ENCODE results near the gene LOXL4.
A peak's percentile ranks its signal among the peaks of the same experiment; 100 is the strongest.

The LOXL4 gene

DNA sequence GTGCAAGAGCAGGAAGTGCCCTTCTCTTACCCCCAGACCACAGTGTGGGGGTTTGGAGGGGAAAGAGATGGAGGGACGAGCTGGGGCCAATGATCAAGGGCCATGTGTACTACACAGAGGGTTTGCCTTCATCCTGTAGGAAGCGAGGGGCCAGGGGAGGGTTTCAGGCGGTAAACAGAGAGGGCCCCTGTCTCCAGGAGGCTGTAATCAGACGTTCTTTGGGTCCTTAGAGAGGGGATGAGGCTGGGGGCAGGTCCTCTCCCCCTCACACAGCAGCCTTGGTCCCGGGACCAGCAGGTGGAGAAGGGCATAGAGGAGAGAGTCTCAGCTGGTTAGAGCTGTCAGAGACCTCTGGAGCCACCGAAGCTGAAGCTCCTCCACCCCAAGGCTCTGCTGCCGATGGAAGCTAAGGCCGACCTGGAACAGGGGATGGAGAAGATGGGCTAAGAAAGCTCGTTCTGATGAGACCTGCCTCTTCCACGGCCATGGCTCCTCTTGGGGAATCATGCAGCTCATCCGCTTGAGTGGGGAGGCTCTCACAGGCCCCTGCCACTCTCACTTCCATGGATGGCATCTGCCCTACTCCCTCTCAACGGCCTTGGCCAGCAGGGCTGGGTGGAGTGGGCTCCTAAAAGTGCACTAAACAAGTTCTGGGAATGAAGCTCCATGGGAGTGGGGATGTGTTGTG lies 3.5 kb downstream of the LOXL4 start:
- no peak for DNase-seq (ENCODE audit: low spot score)

DNA sequence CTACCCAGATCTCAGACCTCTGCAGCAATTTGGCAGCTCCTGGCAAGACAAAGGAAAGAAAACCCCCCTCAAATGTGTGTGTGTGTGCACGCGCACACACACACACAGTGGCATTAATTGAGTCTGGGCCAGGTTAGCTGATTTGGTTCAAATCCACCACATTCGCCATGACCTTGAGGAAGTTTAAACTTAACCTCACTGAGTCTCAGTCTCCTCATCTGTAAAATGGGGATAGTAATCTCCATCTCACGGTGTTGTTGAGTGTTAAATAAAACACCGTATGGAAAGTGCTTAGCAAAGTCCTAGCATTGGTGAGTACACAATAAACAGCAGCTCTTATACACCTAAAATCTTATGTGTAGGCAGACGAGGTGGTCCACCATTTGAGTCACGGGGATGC lies 4.9 kb downstream of the LOXL4 start:
- no peak for DNase-seq (ENCODE audit: low spot score)

DNA sequence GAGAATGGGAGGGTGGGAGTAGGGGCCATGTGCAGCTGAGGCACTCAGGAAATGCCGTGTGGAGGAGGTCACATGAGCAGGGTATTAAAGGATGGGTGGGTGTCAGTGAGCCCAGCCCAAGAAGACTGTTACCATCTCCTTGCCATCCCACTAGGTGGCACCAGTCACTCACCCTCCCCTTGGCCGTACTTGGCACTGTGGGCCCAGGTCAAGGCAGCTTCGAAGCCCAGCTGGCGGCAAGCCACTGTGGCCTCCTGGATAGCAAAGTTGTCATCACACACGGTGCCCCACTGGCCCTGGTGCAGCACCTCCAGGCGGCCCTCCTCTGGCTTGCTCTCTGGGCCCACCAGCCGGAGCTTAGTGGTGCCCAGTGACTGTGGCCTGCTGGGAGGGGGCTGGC lies 5.4 kb downstream of the LOXL4 start:
- peak; percentile 30 for DNase-seq (ENCODE audit: low spot score)

DNA sequence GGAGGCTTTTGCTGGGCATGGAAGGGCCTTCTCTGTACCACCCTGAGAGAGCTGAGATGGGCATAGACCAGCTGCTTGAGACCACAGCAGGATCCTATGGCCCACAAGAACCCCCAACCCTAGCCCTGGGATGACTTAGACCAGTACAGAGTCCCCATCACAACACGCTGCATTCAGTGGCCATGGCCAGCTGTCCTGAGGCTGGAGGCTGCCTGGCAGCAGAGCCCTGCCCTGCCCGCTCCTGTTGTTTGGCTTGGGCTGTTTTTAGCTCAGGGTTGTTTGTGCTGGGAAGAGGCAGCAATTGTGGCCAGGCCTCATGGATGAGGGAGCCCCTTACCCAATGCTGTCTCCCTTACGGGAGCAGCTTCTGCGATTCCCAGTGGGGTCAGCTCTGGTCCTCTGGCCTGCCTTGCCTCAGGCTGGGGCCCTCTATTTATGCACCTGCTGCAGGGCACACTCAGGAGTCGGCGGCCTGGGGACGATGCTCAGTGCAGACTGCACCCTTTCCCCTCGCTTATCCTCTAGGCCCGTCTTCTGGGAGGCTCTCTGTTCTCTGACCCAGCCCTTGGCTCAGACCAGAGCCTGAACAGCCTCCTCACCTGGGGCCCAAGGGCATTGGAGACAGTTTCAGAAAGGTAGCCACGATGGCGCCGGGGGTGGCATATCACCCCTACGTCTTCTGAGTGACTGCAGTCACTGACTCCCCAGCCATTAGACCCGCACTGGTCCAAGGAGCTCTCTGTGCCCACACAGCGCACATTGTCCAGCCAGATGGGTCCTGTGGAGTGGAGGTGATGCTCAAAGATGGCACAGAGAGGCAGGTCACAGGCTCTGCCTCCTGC lies 6.3 kb downstream of the LOXL4 start:
- no peak for DNase-seq (ENCODE audit: low spot score)

DNA sequence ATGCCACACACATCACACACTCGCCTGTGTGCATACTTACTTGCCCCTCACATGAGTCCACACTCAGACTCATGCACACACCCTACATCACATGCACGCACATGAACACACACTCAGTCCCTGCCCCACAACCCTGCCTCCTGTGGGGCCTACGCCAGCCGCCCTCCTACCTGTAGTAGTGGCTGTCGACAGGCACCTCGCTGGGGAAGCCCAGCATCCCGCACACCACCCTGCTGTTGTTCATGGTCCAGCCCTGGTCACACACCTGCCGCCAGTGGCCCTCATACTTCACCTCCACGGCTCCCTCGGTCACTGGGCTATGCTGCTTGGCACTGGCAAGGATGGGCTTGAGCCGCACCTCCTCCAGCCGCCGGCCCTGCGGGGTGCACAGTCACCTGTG lies 7.2 kb downstream of the LOXL4 start:
- no peak for DNase-seq (ENCODE audit: low spot score)

DNA sequence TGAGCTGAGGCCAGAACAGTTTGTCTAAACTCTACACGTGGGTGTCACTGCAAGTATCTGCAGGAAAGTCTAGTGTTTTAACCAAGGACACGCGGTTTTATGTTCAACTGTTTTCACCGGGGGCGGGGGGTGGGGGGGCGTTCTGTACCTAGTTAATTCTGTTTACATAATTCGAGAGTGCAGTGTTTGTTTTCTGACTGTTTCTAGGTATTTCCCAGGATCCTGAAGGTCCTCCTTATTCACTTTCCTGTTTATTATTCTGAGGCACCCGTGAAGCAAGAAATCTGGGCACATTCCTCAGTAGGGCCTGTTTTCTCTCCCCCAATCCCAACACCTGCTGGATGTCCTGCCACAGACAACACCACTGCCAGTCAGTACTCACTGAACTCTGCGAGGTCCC lies 7.6 kb downstream of the LOXL4 start:
- DNase-seq (ENCODE audit: low spot score), result no peak

DNA sequence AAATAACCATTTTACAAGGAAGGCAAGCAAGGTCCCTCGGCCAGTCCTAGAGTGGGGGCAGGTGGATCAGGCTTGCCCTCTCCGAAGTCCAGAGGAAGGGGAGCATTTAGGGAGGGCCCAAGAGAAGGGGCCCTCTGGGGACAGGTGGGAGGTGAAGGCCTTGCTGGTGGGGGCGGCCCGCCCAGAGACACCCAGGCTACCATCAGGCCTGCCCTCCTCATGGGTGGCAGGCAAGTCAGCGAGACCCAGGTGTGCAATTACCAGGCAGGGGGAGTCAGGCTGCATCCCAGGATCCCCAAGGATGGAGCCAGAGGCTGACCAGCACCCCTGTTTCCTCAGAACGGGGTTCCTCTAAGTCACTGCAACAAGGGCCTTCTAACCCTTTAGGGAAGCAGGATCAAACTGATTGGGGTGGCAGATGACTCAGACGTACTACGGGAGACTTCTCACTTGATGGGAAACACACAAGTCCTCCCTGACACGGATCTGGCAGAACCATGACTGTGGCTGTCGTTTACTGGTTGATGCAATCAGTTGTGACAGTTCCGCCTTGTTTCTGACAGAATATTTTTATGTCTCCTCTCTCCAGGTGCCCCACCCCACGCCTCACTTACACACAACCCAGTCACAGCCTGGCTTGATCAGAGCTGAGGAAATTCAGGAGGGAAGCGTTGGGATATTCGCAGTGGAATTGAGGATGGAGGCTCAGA lies 8.2 kb downstream of the LOXL4 start:
- DNase-seq (ENCODE audit: low spot score), result peak; percentile 41

DNA sequence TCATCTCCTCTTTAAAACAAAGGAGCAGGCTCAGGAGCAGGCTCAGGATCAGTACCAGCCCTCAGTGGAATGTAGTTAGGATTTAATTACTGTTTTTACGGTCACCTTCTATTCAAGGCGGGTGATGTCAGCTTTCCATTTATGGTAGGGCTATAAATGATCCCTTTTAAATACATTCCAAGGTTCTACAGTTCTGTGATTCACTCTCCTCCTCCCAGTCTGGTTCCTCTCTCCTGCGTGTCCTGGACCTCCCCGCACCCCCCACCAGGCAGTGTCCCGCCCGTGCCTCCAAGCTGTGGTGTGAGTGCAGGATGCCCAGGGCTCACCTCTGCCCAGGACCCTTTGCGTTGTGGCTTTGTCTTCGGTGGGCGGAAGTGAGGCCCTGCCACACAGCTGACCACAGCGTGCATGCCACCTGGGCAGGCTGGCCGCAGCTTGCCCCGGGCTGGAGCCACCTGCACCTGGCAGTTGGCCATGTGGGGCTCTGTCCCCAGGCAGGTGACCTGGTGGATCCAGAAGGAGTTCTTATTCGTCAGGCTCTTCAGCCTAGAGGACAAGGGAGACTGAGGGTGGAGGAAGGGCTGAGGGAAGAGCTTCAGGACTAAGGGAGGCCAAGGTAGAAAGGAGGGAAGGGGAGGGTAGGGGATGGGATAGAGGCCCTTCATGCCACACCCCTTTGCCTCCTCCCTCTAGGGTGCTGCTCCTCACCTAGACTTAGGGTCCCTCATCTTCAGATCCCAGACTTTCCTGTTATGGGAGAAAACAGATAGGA lies 9.1 kb downstream of the LOXL4 start:
- DNase-seq (ENCODE audit: low spot score), result peak; percentile 71

DNA sequence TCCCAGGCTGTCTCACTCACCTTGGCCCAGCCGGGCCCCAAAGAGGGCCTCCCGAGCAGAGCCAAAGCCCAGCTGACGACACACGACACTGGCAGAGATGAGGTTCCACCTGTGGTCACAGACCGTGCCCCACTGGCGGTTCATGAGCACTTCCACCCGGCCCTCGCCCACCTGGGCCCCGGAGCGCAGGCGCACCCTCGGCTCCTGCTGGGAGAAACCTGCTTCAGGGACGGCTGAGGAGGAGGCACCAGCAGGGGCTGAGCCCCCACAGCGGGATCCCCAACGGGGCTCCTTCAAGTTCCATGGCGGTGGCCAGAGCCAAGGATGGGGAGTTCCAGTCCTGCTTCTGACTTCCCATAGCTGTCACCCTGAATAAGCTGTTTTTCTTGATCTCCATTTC lies 10.0 kb downstream of the LOXL4 start:
- no peak for DNase-seq (ENCODE audit: low spot score)

DNA sequence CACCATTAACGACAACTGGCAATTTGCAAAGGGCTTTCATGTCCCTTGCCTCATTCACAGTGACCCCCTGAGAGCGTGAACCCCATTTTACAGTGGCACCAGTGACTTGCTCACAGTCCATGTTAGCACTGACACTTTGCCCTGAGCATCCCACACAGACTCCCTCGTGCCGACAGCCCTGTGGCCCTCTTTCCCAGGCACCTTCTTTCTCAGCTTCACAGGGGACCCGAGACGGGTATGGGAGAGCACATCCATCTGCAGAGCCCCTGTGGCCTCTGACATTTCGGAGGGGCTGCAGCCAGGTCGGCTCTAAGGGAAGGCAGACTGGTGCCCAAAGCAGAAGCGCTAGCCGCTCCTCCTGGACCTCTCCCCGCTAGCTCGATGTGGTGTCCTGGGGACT lies 10.8 kb downstream of the LOXL4 start:
- DNase-seq (ENCODE audit: low spot score), result no peak

DNA sequence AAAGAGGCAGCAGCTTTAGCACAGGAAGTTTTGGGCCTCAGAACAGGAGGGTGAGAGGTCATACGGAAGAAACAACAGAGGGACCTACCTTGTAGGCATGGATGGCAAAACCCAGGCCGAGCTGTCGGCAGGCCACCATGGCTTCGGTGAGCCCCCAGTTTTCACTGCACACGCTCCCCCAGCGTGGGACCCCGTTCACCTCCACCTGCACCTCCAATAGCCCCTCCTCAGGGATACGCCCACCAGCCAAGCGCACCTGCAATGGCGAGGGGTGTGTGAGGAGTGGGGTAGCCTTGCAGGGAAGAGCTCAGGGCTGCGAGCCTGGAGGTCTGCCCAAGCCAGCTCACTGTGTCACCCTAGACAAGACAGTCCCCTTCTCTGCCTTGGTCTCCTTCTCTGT lies 11.3 kb downstream of the LOXL4 start:
- no peak for DNase-seq (ENCODE audit: low spot score)

DNA sequence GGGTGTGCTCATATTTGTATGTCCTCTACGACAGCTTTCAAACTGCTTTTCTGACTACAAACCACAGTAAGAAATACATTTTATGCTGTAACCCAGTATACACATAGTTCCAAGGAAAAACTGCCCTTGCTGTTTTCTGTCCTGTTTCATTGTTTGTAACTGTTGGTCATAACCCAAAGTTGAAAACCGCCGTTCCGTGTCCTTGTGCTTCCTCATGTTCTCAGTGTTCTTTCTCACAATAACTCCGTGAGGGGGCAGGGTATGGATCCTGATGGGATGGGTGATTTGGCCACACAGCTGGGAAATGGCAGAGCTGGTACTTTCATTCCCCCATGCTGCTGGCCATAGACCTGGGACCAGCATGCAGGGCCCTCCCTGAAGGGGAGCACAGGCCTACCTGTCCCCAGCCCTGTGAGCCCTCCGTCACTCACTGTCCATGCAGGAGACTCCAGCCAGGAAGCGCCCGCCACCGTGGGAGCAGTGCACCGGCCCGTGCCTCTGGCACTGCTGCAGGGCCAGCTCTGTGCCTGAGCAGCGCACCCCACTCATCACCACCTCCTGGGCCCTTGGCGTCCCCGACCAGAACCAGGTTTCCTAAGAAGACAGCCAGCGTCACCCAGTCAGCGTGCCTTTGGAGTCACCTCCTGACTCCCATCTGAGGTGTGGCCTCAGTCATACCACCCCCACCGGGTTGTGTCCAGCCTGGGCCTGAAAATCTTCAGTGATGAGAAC lies 12.7 kb downstream of the LOXL4 start:
- no peak for DNase-seq (ENCODE audit: low spot score)

DNA sequence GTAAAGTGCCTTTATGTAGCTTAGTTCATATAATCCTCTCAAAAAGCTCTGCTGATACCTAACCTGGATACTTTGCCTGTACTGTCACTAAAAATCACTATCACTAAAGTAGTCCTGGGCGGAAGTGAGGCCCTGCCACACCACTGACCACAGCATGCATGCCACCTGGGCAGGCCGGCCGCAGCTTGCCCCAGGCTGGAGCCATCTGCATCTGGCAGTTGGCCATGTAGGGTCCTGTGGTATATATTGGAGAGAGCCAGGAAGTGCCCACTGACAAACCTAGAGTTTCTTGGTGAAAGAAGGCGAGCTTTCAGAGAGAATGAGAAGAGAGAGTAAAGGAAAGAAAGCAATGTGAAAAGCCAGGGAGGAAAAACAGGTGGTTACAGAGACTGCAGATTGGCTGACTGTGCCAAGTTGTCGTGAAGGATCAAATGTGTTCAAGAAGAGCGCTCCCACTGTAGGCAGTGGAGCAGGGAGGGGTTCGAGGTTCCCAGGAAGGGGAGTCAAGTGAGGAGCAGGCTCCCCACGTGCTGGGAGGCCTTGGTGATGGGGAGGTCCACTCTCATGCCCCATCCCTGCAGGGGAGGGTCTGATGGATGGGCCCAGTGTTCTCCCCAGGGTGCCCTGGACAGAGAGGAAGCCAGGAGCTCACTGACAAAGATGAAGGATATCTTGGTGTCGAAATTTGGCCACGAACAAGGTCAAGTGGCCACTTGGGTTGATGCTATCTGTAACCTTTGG lies 13.6 kb downstream of the LOXL4 start:
- DNase-seq (ENCODE audit: low spot score), result no peak

DNA sequence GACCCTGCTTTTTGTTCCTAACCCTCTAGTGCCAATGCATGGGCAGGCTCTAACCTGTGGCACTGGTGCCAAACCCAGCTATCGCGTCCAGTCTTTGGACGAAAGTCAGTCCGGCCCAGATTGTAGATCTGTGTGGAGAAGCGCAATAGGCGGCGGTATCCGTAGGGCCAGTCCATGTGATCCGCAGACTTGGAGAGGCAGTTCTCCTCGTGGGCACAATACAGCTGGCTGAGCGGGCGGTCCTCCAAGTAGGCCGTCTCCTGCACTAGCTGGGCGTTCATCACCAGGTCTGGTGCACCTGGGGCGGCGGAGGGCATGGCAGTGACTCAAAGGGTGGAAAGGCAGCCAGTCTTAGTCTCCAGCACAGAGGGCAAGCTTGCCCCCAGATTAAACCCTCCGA lies 14.5 kb downstream of the LOXL4 start:
- DNase-seq (ENCODE audit: low spot score), result no peak

DNA sequence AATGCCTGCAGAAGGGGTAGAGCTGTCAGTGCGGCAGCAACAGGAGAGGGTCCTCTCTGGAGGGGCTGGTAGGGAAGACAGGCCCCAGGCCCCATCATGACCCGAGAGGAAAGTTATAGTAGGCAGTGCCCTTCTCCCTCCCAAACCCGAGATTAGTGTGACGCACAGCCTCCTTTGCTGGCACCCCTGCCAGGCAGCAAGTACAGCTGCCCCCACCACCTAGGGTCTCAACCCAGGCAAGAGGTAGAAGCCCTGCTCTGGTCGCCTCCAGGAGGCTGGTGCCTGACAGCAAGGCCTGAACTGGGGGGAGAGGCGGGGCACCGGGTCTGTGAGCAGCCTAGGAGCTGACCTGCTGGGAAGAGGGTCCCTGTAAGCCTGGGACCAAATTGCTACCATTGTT lies 15.5 kb downstream of the LOXL4 start:
- no peak for DNase-seq (ENCODE audit: low spot score)

DNA sequence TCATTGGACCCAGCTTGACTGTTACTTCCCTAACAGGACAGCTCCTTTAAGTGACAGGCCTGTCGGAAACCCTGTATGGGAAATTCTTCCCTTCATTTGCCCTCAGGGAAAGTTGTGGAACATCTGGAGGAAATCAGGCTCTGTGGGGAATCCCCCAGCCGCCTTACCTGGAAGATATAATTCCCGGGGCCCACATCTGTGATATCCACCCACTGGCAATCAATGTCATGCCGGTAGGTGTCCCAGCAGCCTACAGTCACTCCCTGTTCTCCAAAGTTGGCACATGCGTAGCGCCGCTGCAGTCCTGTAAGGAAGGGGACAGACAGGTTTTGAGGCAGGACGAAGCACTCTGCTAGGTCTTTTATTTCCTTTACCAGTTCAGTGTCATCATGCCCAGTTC lies 16.6 kb downstream of the LOXL4 start:
- DNase-seq (ENCODE audit: low spot score), result no peak

DNA sequence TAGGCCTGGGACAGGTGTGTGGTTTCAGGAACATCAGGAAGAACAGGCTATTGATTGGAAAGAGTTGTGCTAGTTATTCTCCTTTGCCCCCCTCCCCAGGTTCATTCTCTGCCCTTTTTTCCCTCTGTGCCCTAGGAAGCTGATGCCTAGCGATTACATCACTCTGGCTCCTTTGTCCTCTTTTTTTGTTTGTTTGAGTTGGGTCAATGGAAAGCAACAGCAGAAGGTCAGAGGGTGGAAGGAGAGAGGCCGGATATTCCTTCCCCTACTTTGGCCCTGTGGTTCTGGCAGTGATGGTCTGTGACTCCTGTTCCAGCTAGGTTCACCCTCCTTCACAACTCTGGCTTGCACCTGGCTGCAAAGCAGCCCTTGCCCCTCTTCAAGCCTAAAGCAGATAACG lies 18.9 kb downstream of the LOXL4 start:
- DNase-seq (ENCODE audit: low spot score), result no peak

DNA sequence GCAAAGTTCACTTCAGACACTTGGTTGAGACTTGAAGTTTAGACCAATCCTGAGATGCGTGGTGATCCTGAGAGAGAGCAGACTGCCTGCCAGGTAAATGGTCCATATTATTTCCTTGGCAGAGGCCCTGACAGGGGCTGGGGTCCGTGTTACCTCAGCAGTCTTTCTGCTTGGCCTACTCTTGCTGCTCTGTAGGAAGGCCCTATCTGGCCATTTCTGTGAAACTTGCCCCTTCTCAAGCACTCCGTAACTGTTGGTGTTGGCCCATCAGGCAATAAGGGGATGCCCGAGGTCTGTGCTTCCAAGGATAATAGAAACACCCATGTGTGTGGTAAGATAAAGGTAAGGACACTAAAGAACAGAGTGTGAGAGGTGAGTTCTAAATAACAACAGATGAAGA lies 20.0 kb downstream of the LOXL4 start:
- DNase-seq (ENCODE audit: low spot score), result no peak

DNA sequence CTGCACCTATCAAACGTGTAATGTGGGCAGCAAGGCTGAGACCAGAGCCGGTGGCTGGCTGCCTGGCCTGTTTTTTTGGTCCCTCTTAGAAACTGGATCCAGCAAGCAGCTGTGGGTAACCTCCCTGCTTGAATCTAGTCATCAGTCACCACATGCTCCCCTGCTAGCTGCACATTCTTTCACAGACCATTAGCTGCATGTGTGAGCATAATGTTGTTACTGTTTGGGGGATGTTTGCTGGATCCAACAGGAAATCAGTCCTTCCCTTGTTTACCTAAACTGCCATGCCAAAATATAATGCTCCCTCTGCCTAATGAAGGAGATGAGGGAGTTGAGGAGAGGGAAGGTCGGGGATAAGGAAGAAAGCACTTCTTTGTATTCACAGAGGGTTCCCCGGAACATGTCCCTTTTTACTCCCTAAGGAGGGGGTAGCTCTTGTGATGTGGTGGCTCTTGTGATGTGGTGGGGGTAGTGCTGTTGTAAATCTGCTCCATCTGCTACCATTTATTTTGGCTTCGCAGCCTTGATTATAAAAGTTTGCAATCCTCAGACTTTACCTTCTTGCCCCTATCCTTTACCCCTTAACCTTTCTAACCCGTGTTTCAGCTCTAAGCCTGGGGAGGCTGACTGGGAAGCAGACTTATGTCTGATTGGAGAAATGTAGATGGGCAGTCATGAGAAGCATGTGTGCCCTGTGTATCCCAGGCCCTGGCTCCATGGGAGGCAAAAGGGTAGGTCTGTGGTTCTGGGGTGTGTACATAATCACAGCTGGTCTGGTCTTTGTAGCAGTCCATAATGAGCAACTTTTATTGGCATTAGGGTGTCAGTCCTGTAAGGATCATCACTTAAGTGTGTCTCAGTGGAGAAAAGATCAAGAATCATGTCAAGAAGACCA lies 20.8 kb downstream of the LOXL4 start:
- no peak for DNase-seq (ENCODE audit: low spot score)

DNA sequence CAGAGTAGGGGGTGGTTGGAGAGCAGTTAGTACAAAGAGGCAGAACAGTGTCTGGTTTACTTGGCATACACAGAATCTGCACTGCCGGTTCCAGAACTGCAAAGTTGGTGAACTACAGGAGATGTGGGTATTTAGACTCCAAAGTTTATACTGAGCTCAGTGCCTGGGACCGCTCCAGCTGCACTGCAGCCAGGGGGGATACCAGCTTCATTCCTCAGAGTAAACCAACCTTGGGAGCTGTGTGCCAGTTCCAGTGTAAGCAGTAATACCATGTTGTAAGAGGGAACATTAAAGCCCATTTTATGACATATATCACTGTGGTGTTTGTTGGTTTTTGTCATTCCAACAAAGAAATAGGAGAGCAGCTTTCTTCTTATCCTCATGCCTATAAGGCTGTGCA lies 23.4 kb downstream of the LOXL4 start:
- DNase-seq (ENCODE audit: low spot score), result no peak
